Endothelial cell of umbilical vein (primary cell): ENCODE data around the gene RAB11FIP2. TPM values are rescaled to one million over a fixed set of nuclear protein-coding genes. Genes with fewer than 3 reads are reported as not detected.

ENCODE experiments used
- BruUV-seq: library from RNA; stranded (reverse); fragments of 400-500 nt; replicated peaks from 2 replicates; lab custom pipeline; 2021; lab: Mats Ljungman, UMichigan
- CTCF ChIA-PET: fragments of 300-600, 350-600 bp; sonication (Branson Sonifier 250); formaldehyde crosslinking; loops from one replicate; lab custom pipeline; 2021; ENCODE audit warnings: antibody characterized with exemption, inconsistent platforms; lab: Charles Lee
- POLR2A ChIA-PET: fragments of 300-600, 350-600 bp; sonication (Branson Sonifier 250); formaldehyde crosslinking; loops from one replicate; lab custom pipeline; 2021; ENCODE audit warnings: antibody characterized with exemption, inconsistent platforms; lab: Charles Lee
- DNase-seq: peaks from one replicate; pipeline ENCODE4 v3.0.0-alpha.2; 2011; ENCODE audit warnings: low read depth, low spot score
- FAIRE-seq: peaks from 2 replicates; lab custom pipeline; 2011; peaks lifted over from hg19 to GRCh38; lab: Jason Lieb, UNC
- H2AFZ ChIP-seq: 2 replicates; pipeline ENCODE4 v1.6.0; 2012; ENCODE audit warnings: low read depth, low read length, control low read depth, inconsistent platforms
- H3K27ac ChIP-seq: 2 replicates; pipeline ENCODE4 v1.5.1; 2011; ENCODE audit warnings: low read depth, mild to moderate bottlenecking, control low read depth, low read length, moderate library complexity; ENCODE audit not compliant: insufficient read depth
- H3K27me3 ChIP-seq, 2 experiments: 2 replicates each; pipeline versions ENCODE4 v1.6.0 to v1.6.1; 2011; ENCODE audit warnings: low read length in 2 of 2, mixed read lengths in 1 of 2; ENCODE audit not compliant: control insufficient read depth in 2 of 2, insufficient read depth in 2 of 2
- H3K36me3 ChIP-seq, 2 experiments: 2 replicates in 1 of 2; 3 replicates in 1 of 2; pipeline ENCODE4 v1.5.1; 2011; ENCODE audit warnings: low read length in 2 of 2, mild to moderate bottlenecking in 1 of 2, moderate library complexity in 1 of 2; ENCODE audit not compliant: control insufficient read depth in 2 of 2, insufficient read depth in 2 of 2; ENCODE audit errors: extremely low read depth in 1 of 2
- H3K4me1 ChIP-seq: 3 replicates; pipeline ENCODE4 v1.5.1; 2011; ENCODE audit warnings: mild to moderate bottlenecking, low read length; ENCODE audit not compliant: control insufficient read depth, insufficient read depth; ENCODE audit errors: extremely low read depth
- H3K4me2 ChIP-seq: 2 replicates; pipeline ENCODE4 v1.6.1; 2011; ENCODE audit warnings: low read length, control low read depth, mixed read lengths; ENCODE audit not compliant: insufficient read depth
- H3K4me3 ChIP-seq, 3 experiments: fragments of 200-600 bp in 1 of 3; sonication (generic), shearing (Covaris generic) in 1 of 3; replicated peaks in 1 of 3; 2 replicates each; pipeline ENCODE4 v1.5.1; 2011 to 2016; ENCODE audit warnings: control low read depth in 3 of 3, low read length in 3 of 3, mild to moderate bottlenecking in 2 of 3, inconsistent platforms in 1 of 3, low read depth in 1 of 3, moderate library complexity in 1 of 3; ENCODE audit not compliant: insufficient read depth in 1 of 3
- H3K79me2 ChIP-seq: 2 replicates; pipeline ENCODE4 v1.6.0; 2012; ENCODE audit warnings: low read length, inconsistent platforms; ENCODE audit not compliant: control insufficient read depth, insufficient read depth
- H3K9ac ChIP-seq: replicated peaks from 2 replicates; pipeline ENCODE3; 2011; ENCODE audit warnings: low read length, control low read depth; ENCODE audit not compliant: insufficient read depth; ENCODE audit errors: extremely low read depth
- H3K9me1 ChIP-seq: replicated peaks from 3 replicates; pipeline ENCODE4 v1.6.0; 2011; ENCODE audit warnings: mild to moderate bottlenecking, low read length; ENCODE audit not compliant: control insufficient read depth, insufficient read depth; ENCODE audit errors: extremely low read depth
- H3K9me3 ChIP-seq: replicated peaks from 2 replicates; pipeline ENCODE4 v1.5.1; 2012; ENCODE audit warnings: low read length, inconsistent platforms; ENCODE audit not compliant: control insufficient read depth, insufficient read depth
- H4K20me1 ChIP-seq: replicated peaks from 2 replicates; pipeline ENCODE3; 2011; ENCODE audit warnings: mild to moderate bottlenecking, low read length; ENCODE audit not compliant: control insufficient read depth, insufficient read depth; ENCODE audit errors: extremely low read depth
- EZH2 ChIP-seq: IDR thresholded peaks from 2 replicates; pipeline ENCODE4 v1.6.1; 2012; ENCODE audit warnings: borderline replicate concordance, low read depth, mild to moderate bottlenecking, moderate library complexity, low read length, inconsistent platforms; ENCODE audit not compliant: severe bottlenecking
- FOS ChIP-seq: IDR thresholded peaks from 2 replicates; pipeline ENCODE4 v1.6.1; 2011; ENCODE audit warnings: mild to moderate bottlenecking, low read length, moderate library complexity, borderline replicate concordance; ENCODE audit not compliant: insufficient read depth
- GATA2 ChIP-seq: IDR thresholded peaks from 2 replicates; pipeline ENCODE4 v1.7.0; 2011; ENCODE audit warnings: low read depth, mild to moderate bottlenecking, moderate library complexity, mixed read lengths, low read length; ENCODE audit not compliant: insufficient read length, insufficient read depth
- JUN ChIP-seq: IDR thresholded peaks from 2 replicates; pipeline ENCODE4 v1.6.1; 2011; ENCODE audit warnings: borderline replicate concordance, low read depth; ENCODE audit not compliant: insufficient read length, insufficient read depth
- MYC ChIP-seq: IDR thresholded peaks from one replicate; pipeline ENCODE4 v1.6.1; 2011; ENCODE audit warnings: mild to moderate bottlenecking, low read depth, low read length
- POLR2A ChIP-seq: IDR thresholded peaks from 2 replicates; pipeline ENCODE4 v1.6.1; 2012; ENCODE audit warnings: low read depth, mild to moderate bottlenecking, control low read depth, low read length
- POLR2AphosphoS5 ChIP-seq: IDR thresholded peaks from 2 replicates; pipeline ENCODE4 v1.6.1; 2012; ENCODE audit warnings: low read depth, mild to moderate bottlenecking, control low read depth, low read length, moderate library complexity; ENCODE audit not compliant: insufficient read depth
- dilution Hi-C: fragments of 300-500 bp; cut with MboI; formaldehyde crosslinking; loops from one replicate; pipeline ENCODE4 v1.15.0; 2019; ENCODE audit warnings: low sequenced_read_pairs; ENCODE audit not compliant: extremely low pct_ligation_motif_present
- intact Hi-C: fragments of 100-400 bp; cut with micrococcal nuclease; formaldehyde crosslinking; loops from one replicate; pipeline ENCODE4 v1.10.0; 2022
- polyA plus RNA-seq, 4 experiments: library from polyadenylated mRNA; depleted of rRNA in 3 of 4; stranded (reverse) in 3 of 4; unstranded in 1 of 4; fragments of >200 nt; gene quantifications; 2 replicates each; pipeline versions ENCODE4 v1.2.1 to v1.2.3, GENCODE V29; 2011 to 2012; ENCODE audit warnings: missing spikeins in 1 of 4
- total RNA-seq: library from RNA; stranded (reverse); gene quantifications from 2 replicates; pipeline ENCODE4 v1.2.3, GENCODE V29; 2021
- TF ChIP-seq, protein P1 (sequence below): IDR thresholded peaks from 2 replicates; pipeline ENCODE4 v1.6.1; 2011; ENCODE audit not compliant: insufficient read depth, insufficient read length
- TF ChIP-seq, protein P2 (sequence below), 2 donors: IDR thresholded peaks; 1 replicate in 1 of 2; 2 replicates in 1 of 2; pipeline ENCODE4 v1.5.1; 2011; ENCODE audit warnings: low read length in 2 of 2, mild to moderate bottlenecking in 2 of 2, moderate library complexity in 2 of 2, control low read depth in 1 of 2, inconsistent platforms in 1 of 2, low read depth in 1 of 2; ENCODE audit not compliant: insufficient read depth in 1 of 2; ENCODE audit errors: extremely low read depth in 1 of 2

RAB11FIP2 gene
- total and polyA plus RNA-seq, 2 donors (not counting 3 experiments of a cell fraction or from before 2014, with no cell fraction given), result 1.9 to 8.6 TPM

DNA sequence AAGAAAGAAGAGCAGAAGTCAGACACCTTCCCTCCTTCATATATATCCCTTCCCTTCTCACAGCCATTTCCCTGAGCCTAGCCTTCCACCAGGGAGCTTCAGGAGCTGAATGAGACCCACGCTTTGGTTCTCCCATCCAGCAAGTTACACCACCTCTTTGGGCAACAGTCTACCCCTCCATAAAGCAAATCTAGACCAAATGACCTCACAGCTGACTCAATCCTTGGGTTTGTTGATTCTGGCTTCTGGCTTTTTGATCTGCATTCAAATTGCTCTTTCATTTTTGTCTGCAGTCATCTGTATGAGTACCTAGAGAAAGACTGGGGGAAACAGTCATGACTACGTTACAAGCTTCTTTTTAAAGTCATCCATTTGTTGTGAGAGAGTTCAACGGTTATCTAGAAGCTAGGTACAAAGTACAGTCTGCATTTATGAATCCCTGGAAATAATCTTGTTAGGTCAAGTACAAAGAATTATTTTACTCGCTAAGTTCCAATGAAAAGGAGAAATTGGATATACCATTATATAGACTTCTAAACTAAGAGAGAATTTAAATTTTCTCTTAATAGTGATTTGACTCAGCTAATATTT, 86.3 kb downstream of the RAB11FIP2 start:
- intact Hi-C loops, result no loop called here
- CTCF ChIA-PET, result interaction anchor here (0.8 kb wide), 1 partner anchor 20 kb away, joined by 3 read pairs; no protein-coding TSS in a partner anchor

More for the DNA sequence above, 86.3 kb downstream of the RAB11FIP2 start:
- DNase-seq (no peak), FAIRE-seq (no peak)
- Histone ChIP-seq H4K20me1 (no peaks in the 10 kb centered on the region), H3K4me1 (no peaks in the 10 kb centered on the region), H3K27me3 (no peaks in the 10 kb centered on the region), H2AFZ (no peak overlapping the region), H3K4me3 (no peak overlapping the region), H3K9ac (no peak overlapping the region), H3K9me3 (no peaks in the 10 kb centered on the region), H3K27ac (no peak overlapping the region), H3K4me2 (no peak overlapping the region), H3K36me3 (no peaks in the 10 kb centered on the region), H3K79me2 (no peaks in the 10 kb centered on the region), H3K9me1 (no peaks in the 10 kb centered on the region)
- BruUV-seq, result no TSS peak
- POLR2A ChIA-PET, result no interaction called here
- dilution Hi-C loops, result no loop called here
- TF ChIP-seq POLR2A (no peak), GATA2 (no peak), FOS (no peak), EZH2 (no peak), JUN (no peak), POLR2AphosphoS5 (no peak), MYC (no peak)
- TF ChIP-seq, protein P1, sequence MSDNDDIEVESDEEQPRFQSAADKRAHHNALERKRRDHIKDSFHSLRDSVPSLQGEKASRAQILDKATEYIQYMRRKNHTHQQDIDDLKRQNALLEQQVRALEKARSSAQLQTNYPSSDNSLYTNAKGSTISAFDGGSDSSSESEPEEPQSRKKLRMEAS, result no peak
- TF ChIP-seq, protein P2, sequence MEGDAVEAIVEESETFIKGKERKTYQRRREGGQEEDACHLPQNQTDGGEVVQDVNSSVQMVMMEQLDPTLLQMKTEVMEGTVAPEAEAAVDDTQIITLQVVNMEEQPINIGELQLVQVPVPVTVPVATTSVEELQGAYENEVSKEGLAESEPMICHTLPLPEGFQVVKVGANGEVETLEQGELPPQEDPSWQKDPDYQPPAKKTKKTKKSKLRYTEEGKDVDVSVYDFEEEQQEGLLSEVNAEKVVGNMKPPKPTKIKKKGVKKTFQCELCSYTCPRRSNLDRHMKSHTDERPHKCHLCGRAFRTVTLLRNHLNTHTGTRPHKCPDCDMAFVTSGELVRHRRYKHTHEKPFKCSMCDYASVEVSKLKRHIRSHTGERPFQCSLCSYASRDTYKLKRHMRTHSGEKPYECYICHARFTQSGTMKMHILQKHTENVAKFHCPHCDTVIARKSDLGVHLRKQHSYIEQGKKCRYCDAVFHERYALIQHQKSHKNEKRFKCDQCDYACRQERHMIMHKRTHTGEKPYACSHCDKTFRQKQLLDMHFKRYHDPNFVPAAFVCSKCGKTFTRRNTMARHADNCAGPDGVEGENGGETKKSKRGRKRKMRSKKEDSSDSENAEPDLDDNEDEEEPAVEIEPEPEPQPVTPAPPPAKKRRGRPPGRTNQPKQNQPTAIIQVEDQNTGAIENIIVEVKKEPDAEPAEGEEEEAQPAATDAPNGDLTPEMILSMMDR (IDR thresholded peaks at IDR 0.05; ENCODE audit: extremely low read depth in 1 of 2, insufficient read depth in 1 of 2, low read depth in 1 of 2, low read length in 2 of 2), result no peak
